ENCODE data around the gene CASK. TPM values are rescaled to one million over a fixed set of nuclear protein-coding genes. Genes with fewer than 3 reads are reported as not detected.
"Not testable (repeated sequence)": the region's sequence is repeated elsewhere in the genome, so short reads cannot be mapped to it uniquely, and the experiment has no call there.

CASK gene
- total RNA-seq, 1 donor from 2014 or later = 41.0 TPM

- intact Hi-C loops (cut with DNase I) = no loop called here
- H3K27ac ChIP-seq = no peak within 1 kb of the TSS
- no peaks in the 10 kb centered on the region for H3K36me3 ChIP-seq
- no peaks in the 10 kb centered on the region for H3K9me3 ChIP-seq
- DNase-seq (ENCODE audit: extremely low spot score in 2 of 2) = no peak
- no peaks in the 10 kb centered on the region for H3K27me3 ChIP-seq
- TF ChIP-seq CTCF (IDR thresholded peaks at IDR 0.05) = no peak
- TF ChIP-seq POLR2A (IDR thresholded peaks at IDR 0.05) = no peak
- no peak for TF ChIP-seq POLR2AphosphoS5 (IDR thresholded peaks at IDR 0.05; ENCODE audit: insufficient read depth in 1 of 2, low read depth in 1 of 2)
- H3K4me3 ChIP-seq = no peak within 1 kb of the TSS
- no peaks in the 10 kb centered on the region for H3K4me1 ChIP-seq
Observed at GRCh38 chrX:41688835-41689234, 234.5 kb downstream of the CASK start, which contains the start of gene GPR34. Gene GPR34, plus strand, starts transcription at chrX:41688973. Its CDS starts 6,661 bp downstream, at chrX:41695634.

GRCh38 chrX:41688156-41688555 is 235.2 kb downstream of the CASK start:
- Histone ChIP-seq H3K4me1 (no peaks in the 10 kb centered on the region), H3K27ac (no peak overlapping the region), H3K36me3 (no peaks in the 10 kb centered on the region), H3K9me3 (no peaks in the 10 kb centered on the region), H3K4me3 (no peak overlapping the region), H3K27me3 (no peaks in the 10 kb centered on the region)
- intact Hi-C loops (cut with DNase I) = no loop called here
- no peak for DNase-seq (ENCODE audit: extremely low spot score in 2 of 2)
- TF ChIP-seq POLR2A (IDR thresholded peaks at IDR 0.05) = no peak

- Histone ChIP-seq H3K27ac (no peak overlapping the region), H3K4me1 (no peaks in the 10 kb centered on the region), H3K4me3 (no peak overlapping the region), H3K27me3 (no peaks in the 10 kb centered on the region), H3K9me3 (no peaks in the 10 kb centered on the region), H3K36me3 (no peaks in the 10 kb centered on the region)
- DNase-seq (ENCODE audit: extremely low spot score in 2 of 2) = no peak
- TF ChIP-seq POLR2A (IDR thresholded peaks at IDR 0.05) = no peak
- no peak for TF ChIP-seq POLR2AphosphoS5 (IDR thresholded peaks at IDR 0.05; ENCODE audit: insufficient read depth in 1 of 2, low read depth in 1 of 2)
- TF ChIP-seq CTCF (IDR thresholded peaks at IDR 0.05) = no peak
- intact Hi-C loops (cut with DNase I) = no loop called here
Observed at GRCh38 chrX:41686788-41687187, 236.6 kb downstream of the CASK start.

GRCh38 chrX:41684940-41685339 is 238.4 kb downstream of the CASK start:
- TF ChIP-seq POLR2A (IDR thresholded peaks at IDR 0.05) = no peak
- Histone ChIP-seq H3K4me1 (no peaks in the 10 kb centered on the region), H3K27ac (no peak overlapping the region), H3K4me3 (no peak overlapping the region), H3K27me3 (no peaks in the 10 kb centered on the region), H3K36me3 (no peaks in the 10 kb centered on the region), H3K9me3 (no peaks in the 10 kb centered on the region)
- DNase-seq (ENCODE audit: extremely low spot score in 2 of 2) = no peak
- intact Hi-C loops (cut with DNase I) = no loop called here

- TF ChIP-seq CTCF (IDR thresholded peaks at IDR 0.05) (no peak), POLR2AphosphoS5 (IDR thresholded peaks at IDR 0.05; ENCODE audit: insufficient read depth in 1 of 2, low read depth in 1 of 2) (no peak), POLR2A (IDR thresholded peaks at IDR 0.05) (no peak)
Observed at GRCh38 chrX:41684138-41684537, 239.2 kb downstream of the CASK start.

GRCh38 chrX:41677183-41678060 is 245.9 kb downstream of the CASK start:
- no peak overlapping the region for H3K27ac ChIP-seq
- no peak for TF ChIP-seq CTCF (IDR thresholded peaks at IDR 0.05)
- no peak for TF ChIP-seq POLR2A (IDR thresholded peaks at IDR 0.05)
- TF ChIP-seq POLR2AphosphoS5 (IDR thresholded peaks at IDR 0.05; ENCODE audit: insufficient read depth in 1 of 2, low read depth in 1 of 2) = no peak
- no peaks in the 10 kb centered on the region for H3K9me3 ChIP-seq
- intact Hi-C loops (cut with DNase I) = no loop called here
- no peaks in the 10 kb centered on the region for H3K27me3 ChIP-seq
- H3K4me1 ChIP-seq = no peaks in the 10 kb centered on the region
- H3K4me3 ChIP-seq = no peak overlapping the region
- no peaks in the 10 kb centered on the region for H3K36me3 ChIP-seq
- DNase-seq (ENCODE audit: extremely low spot score in 2 of 2) = no peak

More at GRCh38 chrX:41684138-41684537, 239.2 kb downstream of the CASK start:
- intact Hi-C loops (cut with DNase I) = no loop called here
- H3K4me1 ChIP-seq = no peaks in the 10 kb centered on the region
- H3K36me3 ChIP-seq = no peaks in the 10 kb centered on the region
- no peak for DNase-seq (ENCODE audit: extremely low spot score in 2 of 2)
- no peak overlapping the region for H3K27ac ChIP-seq
- no peak overlapping the region for H3K4me3 ChIP-seq
- no peaks in the 10 kb centered on the region for H3K9me3 ChIP-seq
- no peaks in the 10 kb centered on the region for H3K27me3 ChIP-seq

GRCh38 chrX:41676361-41676760 is 247.0 kb downstream of the CASK start:
- intact Hi-C loops (cut with DNase I); H3K4me3 ChIP-seq; H3K4me1 ChIP-seq; H3K27me3 ChIP-seq; H3K27ac ChIP-seq; DNase-seq (ENCODE audit: extremely low spot score in 2 of 2); H3K9me3 ChIP-seq; H3K36me3 ChIP-seq: not testable (repeated sequence)
